Brain microvascular endothelial cell (primary cell): ENCODE measurements around the gene ETNK1.

Experiments used
- DNase-seq: peaks from one replicate; pipeline ENCODE4 v3.0.0-alpha.2; 2020
- H3K27ac ChIP-seq: fragments of 250-450 bp; sonication (Bioruptor Pico); 2 replicates; pipeline ENCODE4 v1.5.1; 2020; ENCODE audit warnings: mild to moderate bottlenecking, moderate library complexity
- H3K27me3 ChIP-seq: fragments of 250-450 bp; sonication (Bioruptor Pico); replicated peaks from 2 replicates; pipeline ENCODE4 v1.5.1; 2020; ENCODE audit warnings: mild to moderate bottlenecking
- H3K36me3 ChIP-seq: fragments of 250-450 bp; sonication (Bioruptor Pico); replicated peaks from 2 replicates; pipeline ENCODE4 v1.5.1; 2020; ENCODE audit warnings: mild to moderate bottlenecking
- H3K4me3 ChIP-seq: 2 replicates; pipeline ENCODE4 v1.5.1; 2011; ENCODE audit warnings: low read depth, mild to moderate bottlenecking, control low read depth, low read length, moderate library complexity
- in situ Hi-C: cut with HindIII; loops from 2 replicates; pipeline ENCODE4 v1.10.0; 2017; ENCODE audit warnings: low sequenced_read_pairs, low pct_ligation_motif_present
- TF ChIP-seq, protein P1 (sequence below): IDR thresholded peaks from 2 replicates; pipeline ENCODE4 v1.5.1; 2011; ENCODE audit warnings: low read depth, mild to moderate bottlenecking, moderate library complexity, low read length, control low read depth, inconsistent platforms; ENCODE audit errors: missing control alignments

Gene ETNK1

DNA sequence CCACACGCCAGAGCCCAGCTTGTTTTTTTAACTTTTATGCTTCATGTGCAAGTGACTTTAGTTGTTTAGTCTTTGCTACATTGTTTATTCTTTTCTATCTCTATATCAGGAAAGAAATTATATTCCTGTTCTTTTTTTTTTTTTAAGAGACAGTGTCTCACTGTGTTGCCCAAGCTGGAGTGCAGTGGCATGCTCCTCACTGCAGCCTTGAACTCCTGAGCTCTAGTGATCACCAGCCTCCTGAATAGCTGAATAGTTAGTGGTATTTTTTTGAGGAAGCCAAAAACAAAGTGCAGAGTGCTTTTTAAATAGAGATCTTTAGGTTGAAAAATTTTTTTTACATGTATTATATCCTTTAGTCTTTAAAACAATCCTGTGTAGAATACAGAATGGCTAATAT is 58.2 kb downstream of the ETNK1 start:
- no peak for DNase-seq
- H3K27ac ChIP-seq, result no peak overlapping the region
- H3K27me3 ChIP-seq, result no peaks in the 10 kb centered on the region
- no peak overlapping the region for H3K4me3 ChIP-seq
- H3K36me3 ChIP-seq, result peaks cover 4% of the 10 kb centered on the region
- in situ Hi-C loops, result no loop called here
- TF ChIP-seq, protein P1, sequence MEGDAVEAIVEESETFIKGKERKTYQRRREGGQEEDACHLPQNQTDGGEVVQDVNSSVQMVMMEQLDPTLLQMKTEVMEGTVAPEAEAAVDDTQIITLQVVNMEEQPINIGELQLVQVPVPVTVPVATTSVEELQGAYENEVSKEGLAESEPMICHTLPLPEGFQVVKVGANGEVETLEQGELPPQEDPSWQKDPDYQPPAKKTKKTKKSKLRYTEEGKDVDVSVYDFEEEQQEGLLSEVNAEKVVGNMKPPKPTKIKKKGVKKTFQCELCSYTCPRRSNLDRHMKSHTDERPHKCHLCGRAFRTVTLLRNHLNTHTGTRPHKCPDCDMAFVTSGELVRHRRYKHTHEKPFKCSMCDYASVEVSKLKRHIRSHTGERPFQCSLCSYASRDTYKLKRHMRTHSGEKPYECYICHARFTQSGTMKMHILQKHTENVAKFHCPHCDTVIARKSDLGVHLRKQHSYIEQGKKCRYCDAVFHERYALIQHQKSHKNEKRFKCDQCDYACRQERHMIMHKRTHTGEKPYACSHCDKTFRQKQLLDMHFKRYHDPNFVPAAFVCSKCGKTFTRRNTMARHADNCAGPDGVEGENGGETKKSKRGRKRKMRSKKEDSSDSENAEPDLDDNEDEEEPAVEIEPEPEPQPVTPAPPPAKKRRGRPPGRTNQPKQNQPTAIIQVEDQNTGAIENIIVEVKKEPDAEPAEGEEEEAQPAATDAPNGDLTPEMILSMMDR, result no peak

DNA sequence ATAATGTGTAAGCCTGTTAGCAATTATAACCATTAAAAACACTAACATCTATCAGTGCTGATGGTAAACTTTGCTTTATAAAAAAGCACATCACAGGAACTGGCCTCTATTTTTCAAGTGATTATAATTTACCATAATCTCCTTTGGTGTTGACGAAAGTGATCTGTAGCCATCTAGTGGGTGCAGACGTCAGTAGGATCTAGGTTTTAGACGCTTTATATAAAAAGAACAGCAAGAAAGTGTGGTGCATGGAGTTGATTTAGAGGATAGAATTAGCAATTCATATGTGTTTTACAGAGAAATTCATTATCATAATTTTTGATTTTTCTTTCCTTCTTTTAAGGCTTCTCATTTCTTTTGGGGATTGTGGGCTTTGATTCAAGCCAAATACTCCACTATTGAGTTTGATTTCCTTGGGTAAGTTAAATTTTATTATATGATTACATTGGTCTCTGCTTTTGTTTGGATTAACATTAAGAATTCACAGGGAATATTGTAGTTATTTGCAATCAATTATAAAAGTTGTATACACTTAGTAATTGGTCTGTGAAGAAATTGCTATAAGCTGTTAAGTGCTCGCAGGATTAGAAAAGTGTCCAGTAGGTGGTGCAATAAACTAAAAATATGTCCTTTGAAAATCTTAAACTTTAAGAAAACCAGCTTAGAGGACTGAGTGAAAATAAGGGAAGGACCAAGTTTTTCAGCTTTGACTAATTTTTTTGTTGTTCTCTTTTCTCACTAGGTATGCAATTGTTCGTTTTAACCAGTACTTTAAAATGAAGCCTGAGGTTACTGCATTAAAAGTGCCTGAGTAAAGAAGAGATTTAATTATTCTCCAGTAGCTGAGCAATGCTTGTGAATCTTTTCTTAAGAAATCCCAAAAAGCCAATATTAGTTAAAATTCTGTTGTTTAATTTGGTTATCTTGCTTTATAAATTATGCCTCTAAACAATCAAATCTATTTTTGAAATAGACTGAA is 59.5 kb downstream of the ETNK1 start:
- TF ChIP-seq, protein P1, result peak; percentile 48
- DNase-seq, result peak; percentile 19

DNA sequence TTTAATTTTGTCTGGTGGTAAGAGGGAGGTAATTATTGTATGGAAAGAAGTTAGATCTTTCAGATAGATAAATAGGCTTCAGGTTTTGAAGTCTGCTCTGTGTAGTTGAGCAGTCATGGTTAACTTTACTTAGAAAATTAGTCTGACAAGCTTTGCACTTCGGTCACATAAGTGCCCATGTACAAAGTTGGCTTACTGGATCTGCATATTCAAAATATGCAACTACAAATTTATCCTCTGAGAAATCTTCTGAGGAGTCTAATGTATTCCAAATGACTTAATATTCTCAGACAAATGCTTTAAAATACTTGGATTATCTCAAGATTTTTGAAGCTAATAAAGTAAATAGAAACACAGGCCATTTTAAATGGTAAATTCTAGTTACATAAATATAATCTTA is 61.2 kb downstream of the ETNK1 start:
- TF ChIP-seq, protein P1, result no peak
- in situ Hi-C loops, result no loop called here
- DNase-seq, result no peak
- Histone ChIP-seq H3K27me3 (no peaks in the 10 kb centered on the region), H3K4me3 (no peak overlapping the region), H3K27ac (no peak overlapping the region), H3K36me3 (no peaks in the 10 kb centered on the region)

More for the DNA sequence above, 59.5 kb downstream of the ETNK1 start:
- no peaks in the 10 kb centered on the region for H3K36me3 ChIP-seq
- in situ Hi-C loops, result no loop called here
- no peak overlapping the region for H3K4me3 ChIP-seq
- H3K27me3 ChIP-seq, result no peaks in the 10 kb centered on the region
- no peak overlapping the region for H3K27ac ChIP-seq

DNA sequence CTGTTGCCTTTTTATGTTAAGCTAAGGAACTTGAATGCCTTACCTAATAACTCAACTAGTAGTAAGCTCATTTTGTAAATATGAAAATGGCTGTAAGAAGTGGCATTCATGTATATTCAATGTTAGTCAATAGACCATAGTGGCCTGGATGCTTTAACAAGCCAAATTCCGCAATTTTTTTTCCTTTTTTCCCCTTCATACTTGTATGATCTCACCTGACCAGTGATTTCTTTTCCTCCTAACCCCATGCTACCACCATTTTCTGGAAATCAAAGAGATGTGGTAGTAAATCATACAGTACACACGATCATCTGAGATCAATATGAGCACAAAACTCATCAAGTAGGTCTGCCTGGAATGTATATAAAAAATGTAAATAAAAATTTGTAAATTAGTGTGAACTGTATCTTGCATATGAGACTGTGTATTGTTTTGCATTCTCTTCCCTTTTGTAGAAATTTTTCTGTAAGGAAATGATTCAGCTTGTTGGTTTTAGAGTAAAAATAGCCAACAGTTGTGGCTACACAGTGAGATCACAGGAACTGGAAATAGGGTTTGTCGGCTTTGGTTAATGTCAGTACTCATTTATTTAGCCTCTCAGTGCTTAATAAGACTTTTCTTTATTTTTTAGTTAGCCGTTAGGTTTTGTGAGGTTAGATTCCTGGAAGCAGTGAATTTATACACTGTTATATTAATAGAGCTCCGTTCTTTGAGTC is 62.5 kb downstream of the ETNK1 start:
- Histone ChIP-seq H3K27ac (peak overlapping the region; percentile 69), H3K27me3 (no peaks in the 10 kb centered on the region), H3K4me3 (no peak overlapping the region), H3K36me3 (peaks cover 3% of the 10 kb centered on the region)
- in situ Hi-C loops, result no loop called here
- peak; percentile 56 for DNase-seq
- TF ChIP-seq, protein P1, result no peak

DNA sequence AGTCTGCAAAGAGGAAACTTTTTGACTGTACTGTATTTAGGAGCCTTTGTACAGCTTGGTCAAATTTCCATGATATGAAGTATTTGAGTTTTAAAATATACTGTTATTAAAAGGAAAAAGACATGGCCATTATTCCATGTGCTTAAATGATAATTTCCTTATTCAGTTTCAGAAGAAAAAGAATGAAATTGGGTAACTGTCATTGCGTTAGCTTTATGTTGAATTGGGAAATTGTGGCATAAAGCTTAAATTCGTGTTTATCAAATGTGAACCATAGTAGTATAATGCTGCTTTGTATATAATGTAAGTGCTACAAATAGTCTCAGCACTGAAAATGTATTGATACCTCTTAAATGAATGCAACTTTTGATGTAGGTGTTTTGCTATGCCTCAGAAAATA is 64.9 kb downstream of the ETNK1 start:
- no peak overlapping the region for H3K27ac ChIP-seq
- no peak overlapping the region for H3K4me3 ChIP-seq
- H3K36me3 ChIP-seq, result peaks cover 3% of the 10 kb centered on the region
- no peak for DNase-seq
- TF ChIP-seq, protein P1, result no peak
- no peaks in the 10 kb centered on the region for H3K27me3 ChIP-seq
- in situ Hi-C loops, result no loop called here
